A549 (cell line): Measurements from ENCODE around the gene EBF4. TPM values are rescaled to one million over a fixed set of nuclear protein-coding genes. Genes with fewer than 3 reads are reported as not detected.

ENCODE experiments used
- ATAC-seq, 2 experiments: fragments of 200-7000 bp in 1 of 2; fragments of >200 bp in 1 of 2; cut with Nextera tagmentation in 1 of 2; cut with Tn5 transposase in 1 of 2; 3 replicates each; pipeline versions ENCODE4 v1.8.0 to v1.9.1; 2018 to 2020; ENCODE audit warnings: mild to moderate bottlenecking in 1 of 2, moderate library complexity in 1 of 2
- CTCF ChIA-PET: fragments of 300-600 bp; sonication (Branson Sonifier 250); formaldehyde crosslinking; extraction: SDS; loops from one replicate; lab custom pipeline; 2021; ENCODE audit warnings: antibody characterized with exemption, inconsistent platforms; lab: Yijun Ruan, JAX
- POLR2A ChIA-PET: fragments of 350-600 bp; formaldehyde crosslinking; extraction: SDS; loops from one replicate; lab custom pipeline; 2021; ENCODE audit warnings: antibody characterized with exemption, inconsistent platforms; lab: Yijun Ruan, JAX
- DNase-seq, 2 experiments: peaks; one replicate each; pipeline versions ENCODE4 v3.0.0 to v3.0.0-alpha.2; 2011 to 2016; ENCODE audit warnings: low read depth in 1 of 2, low spot score in 1 of 2
- FAIRE-seq: peaks from 2 replicates; lab custom pipeline; 2011; peaks lifted over from hg19 to GRCh38; lab: Jason Lieb, UNC
- H3K27ac ChIP-seq, 2 experiments: fragments of >200 bp; sonication (Bioruptor Twin); formaldehyde crosslinking; 3 replicates each; pipeline ENCODE4 v1.5.1; 2016 to 2017
- H3K4me1 ChIP-seq: fragments of >200 bp; sonication (Bioruptor Twin); formaldehyde crosslinking; 3 replicates; pipeline ENCODE4 v1.6.1; 2016
- H3K4me2 ChIP-seq: fragments of >200 bp; sonication (Bioruptor Twin); formaldehyde crosslinking; 3 replicates; pipeline ENCODE4 v1.6.1; 2016
- H3K4me3 ChIP-seq: fragments of >200 bp; sonication (Bioruptor Twin); formaldehyde crosslinking; 3 replicates; pipeline ENCODE4 v1.5.1; 2016
- H3K9me3 ChIP-seq: fragments of >200 bp; sonication (Bioruptor Twin); formaldehyde crosslinking; 3 replicates; pipeline ENCODE4 v1.6.1; 2016
- CBX2 ChIP-seq: fragments of 200-600 bp; sonication (generic); IDR thresholded peaks from 2 replicates; pipeline ENCODE4 v1.6.1; 2016; ENCODE audit warnings: low read depth, mild to moderate bottlenecking, borderline replicate concordance
- CEBPB ChIP-seq, 2 experiments: fragments of >200 bp in 1 of 2; sonication (Bioruptor Twin) in 1 of 2; formaldehyde crosslinking in 1 of 2; IDR thresholded peaks; 2 replicates each; pipeline ENCODE4 v1.6.1; 2012 to 2016
- CHD4 ChIP-seq: fragments of 200-600 bp; sonication (generic); IDR thresholded peaks from 2 replicates; pipeline ENCODE4 v1.6.1; 2016; ENCODE audit warnings: antibody characterized with exemption, mild to moderate bottlenecking, borderline replicate concordance
- EHF ChIP-seq: fragments of 250-450 bp; sonication (Bioruptor Pico); IDR thresholded peaks from 2 replicates; pipeline ENCODE4 v1.5.0; 2020; ENCODE audit warnings: mild to moderate bottlenecking
- FOSL2 ChIP-seq, 2 experiments: fragments of 450-650 bp in 1 of 2; fragments of >200 bp in 1 of 2; sonication (Bioruptor Twin) in 1 of 2; formaldehyde crosslinking; IDR thresholded peaks; 2 replicates each; pipeline versions ENCODE4 v1.5.0 to v1.6.1; 2016 to 2020; ENCODE audit warnings: mild to moderate bottlenecking in 1 of 2, moderate library complexity in 1 of 2
- HDAC2 ChIP-seq: fragments of 200-600 bp; sonication (generic); IDR thresholded peaks from 2 replicates; pipeline ENCODE4 v1.6.1; 2016
- HEYL ChIP-seq: fragments of 250-450 bp; sonication (Bioruptor Pico); IDR thresholded peaks from 2 replicates; pipeline ENCODE4 v1.8.0; 2021; ENCODE audit warnings: mild to moderate bottlenecking, moderate library complexity
- HOXA7 ChIP-seq: fragments of 250-450 bp; sonication (Bioruptor Pico); IDR thresholded peaks from 2 replicates; pipeline ENCODE4 v1.5.0; 2020; ENCODE audit warnings: mild to moderate bottlenecking, moderate library complexity
- HOXB13 ChIP-seq: fragments of 250-450 bp; sonication (Bioruptor Pico); IDR thresholded peaks from 2 replicates; pipeline ENCODE4 v1.5.0; 2020; ENCODE audit warnings: low read depth, mild to moderate bottlenecking, moderate library complexity
- JUN ChIP-seq, 2 experiments: fragments of >200 bp; sonication (Bioruptor Twin); formaldehyde crosslinking; IDR thresholded peaks; 2 replicates in 1 of 2; 3 replicates in 1 of 2; pipeline ENCODE4 v1.6.1; 2016 to 2017
- KDM1A ChIP-seq: fragments of 200-600 bp; sonication (generic); IDR thresholded peaks from 2 replicates; pipeline ENCODE4 v1.6.1; 2016; ENCODE audit warnings: low read depth, mild to moderate bottlenecking
- NPAS2 ChIP-seq: fragments of 250-450 bp; sonication (Bioruptor Pico); IDR thresholded peaks from 2 replicates; pipeline ENCODE4 v1.8.0; 2022; ENCODE audit warnings: mild to moderate bottlenecking, moderate library complexity, borderline replicate concordance
- PHF8 ChIP-seq: fragments of 200-600 bp; sonication (generic); IDR thresholded peaks from 2 replicates; pipeline ENCODE4 v1.6.1; 2016; ENCODE audit warnings: low read depth, mild to moderate bottlenecking, antibody characterized with exemption, moderate library complexity, borderline replicate concordance
- RAD21 ChIP-seq, 2 experiments: fragments of >200 bp in 1 of 2; sonication (Bioruptor Twin) in 1 of 2; formaldehyde crosslinking in 1 of 2; IDR thresholded peaks in 1 of 2; conservative IDR thresholded peaks in 1 of 2; 2 replicates in 1 of 2; 3 replicates in 1 of 2; pipeline ENCODE4 v1.6.1; 2012 to 2018; ENCODE audit warnings: inconsistent platforms in 1 of 2
- TFCP2L1 ChIP-seq: fragments of 250-450 bp; sonication (Bioruptor Pico); IDR thresholded peaks from 2 replicates; pipeline ENCODE4 v1.5.0; 2021; ENCODE audit warnings: mild to moderate bottlenecking
- WGBS: methylation state at CpG from one replicate; pipeline ENCODE4 v1.1.6; 2017; ENCODE audit errors: missing lambda C conversion rate; 5-methylcytosine and 5-hydroxymethylcytosine counted together
- polyA plus RNA-seq, 4 experiments: library from polyadenylated mRNA; depleted of rRNA in 3 of 4; stranded (reverse); fragments of >200 nt; fragmentation: RNase III in 1 of 4; extraction: RNeasy Plus Mini Kit Qiagen cat#74134 plus additional on column Dnase treatment in 1 of 4; gene quantifications; 2 replicates in 3 of 4; 3 replicates in 1 of 4; pipeline ENCODE4 v1.2.3, GENCODE V29; 2011 to 2017
- TF ChIP-seq, protein P1 (sequence below): IDR thresholded peaks from 2 replicates; pipeline ENCODE4 v1.6.1; 2012
- TF ChIP-seq, protein P2 (sequence below): fragments of >200 bp; sonication (Bioruptor Twin); formaldehyde crosslinking; IDR thresholded peaks from 3 replicates; pipeline ENCODE4 v1.6.1; 2016

EBF4 gene
- polyA plus RNA-seq, 2 of the 4 experiments (the other 2 are of a cell fraction) = 2.2 to 3.2 TPM

DNA sequence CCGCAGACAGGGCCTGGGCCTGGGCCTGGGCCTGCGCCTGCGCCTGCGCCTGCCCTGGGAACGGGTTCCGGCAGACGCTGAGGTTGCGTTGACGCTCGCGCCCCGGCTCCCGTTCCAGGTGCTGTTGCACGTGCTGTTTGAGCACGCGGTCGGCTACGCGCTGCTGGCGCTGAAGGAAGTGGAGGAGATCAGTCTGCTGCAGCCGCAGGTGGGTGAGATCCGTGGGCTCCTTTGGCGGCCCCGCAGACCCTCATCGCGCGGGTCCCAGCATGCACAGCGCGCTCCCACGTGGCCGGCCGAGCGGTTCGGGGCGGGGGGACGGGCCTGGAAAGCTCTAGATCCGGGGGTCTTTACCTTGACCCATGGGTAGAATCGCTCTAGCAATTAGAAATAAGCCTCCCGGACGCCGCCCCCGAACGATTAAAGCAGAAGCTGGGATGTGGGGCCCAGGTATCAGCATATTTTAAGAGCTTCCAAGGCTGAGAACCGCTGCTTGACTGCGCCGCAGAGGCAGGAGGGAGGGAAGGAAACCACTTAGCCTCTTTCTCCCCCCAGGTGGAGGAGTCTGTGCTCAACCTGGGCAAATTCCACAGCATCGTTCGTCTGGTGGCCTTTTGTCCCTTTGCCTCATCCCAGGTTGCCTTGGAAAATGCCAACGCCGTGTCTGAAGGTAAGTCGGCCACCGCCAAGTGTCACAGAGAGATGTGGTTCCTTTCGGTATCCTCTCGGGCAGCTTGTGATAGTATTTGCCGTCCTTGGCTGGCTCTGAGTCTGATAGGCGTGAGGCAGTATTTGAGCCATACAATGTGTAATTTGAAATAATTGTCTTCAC, 39.6 kb upstream of the EBF4 start (continued):
- TF ChIP-seq FOSL2 (IDR thresholded peaks at IDR 0.05) = no peak
- TF ChIP-seq FOSL2 (CRISPR knock-in tag; IDR thresholded peaks at IDR 0.05) = peak; percentile 10; the same call in 1 of the 2 replicates
- 0 out of 2 replicates have a peak, but pooled peaks have one; percentile 50 for TF ChIP-seq HOXA7 (CRISPR knock-in tag)
- TF ChIP-seq TFCP2L1 (CRISPR knock-in tag) = 0 out of 2 replicates have a peak, but pooled peaks have one; percentile 51
- 0 out of 2 replicates have a peak, but pooled peaks have one; percentile 44 for TF ChIP-seq NPAS2 (CRISPR knock-in tag)
- TF ChIP-seq PHF8 = peak; percentile 97
- no peak for TF ChIP-seq KDM1A
- 0 out of 2 replicates have a peak, but pooled peaks have one; percentile 49 for TF ChIP-seq EHF (CRISPR knock-in tag)
- TF ChIP-seq JUN (IDR thresholded peaks at IDR 0.05) = peak in 1 of 2 experiments; percentile 79; a peak in 4 of 5 replicates
- TF ChIP-seq CHD4 = no peak
- TF ChIP-seq HOXB13 (CRISPR knock-in tag) = peak; percentile 63
- TF ChIP-seq HDAC2 = no peak
- TF ChIP-seq, protein P1, sequence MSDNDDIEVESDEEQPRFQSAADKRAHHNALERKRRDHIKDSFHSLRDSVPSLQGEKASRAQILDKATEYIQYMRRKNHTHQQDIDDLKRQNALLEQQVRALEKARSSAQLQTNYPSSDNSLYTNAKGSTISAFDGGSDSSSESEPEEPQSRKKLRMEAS = peak; percentile 99
- no peak for TF ChIP-seq RAD21 (conservative IDR thresholded peaks at IDR 0.05 in 1 of 2, IDR thresholded peaks at IDR 0.05 in 1 of 2)
- no peak for TF ChIP-seq CEBPB (IDR thresholded peaks at IDR 0.05)

DNA sequence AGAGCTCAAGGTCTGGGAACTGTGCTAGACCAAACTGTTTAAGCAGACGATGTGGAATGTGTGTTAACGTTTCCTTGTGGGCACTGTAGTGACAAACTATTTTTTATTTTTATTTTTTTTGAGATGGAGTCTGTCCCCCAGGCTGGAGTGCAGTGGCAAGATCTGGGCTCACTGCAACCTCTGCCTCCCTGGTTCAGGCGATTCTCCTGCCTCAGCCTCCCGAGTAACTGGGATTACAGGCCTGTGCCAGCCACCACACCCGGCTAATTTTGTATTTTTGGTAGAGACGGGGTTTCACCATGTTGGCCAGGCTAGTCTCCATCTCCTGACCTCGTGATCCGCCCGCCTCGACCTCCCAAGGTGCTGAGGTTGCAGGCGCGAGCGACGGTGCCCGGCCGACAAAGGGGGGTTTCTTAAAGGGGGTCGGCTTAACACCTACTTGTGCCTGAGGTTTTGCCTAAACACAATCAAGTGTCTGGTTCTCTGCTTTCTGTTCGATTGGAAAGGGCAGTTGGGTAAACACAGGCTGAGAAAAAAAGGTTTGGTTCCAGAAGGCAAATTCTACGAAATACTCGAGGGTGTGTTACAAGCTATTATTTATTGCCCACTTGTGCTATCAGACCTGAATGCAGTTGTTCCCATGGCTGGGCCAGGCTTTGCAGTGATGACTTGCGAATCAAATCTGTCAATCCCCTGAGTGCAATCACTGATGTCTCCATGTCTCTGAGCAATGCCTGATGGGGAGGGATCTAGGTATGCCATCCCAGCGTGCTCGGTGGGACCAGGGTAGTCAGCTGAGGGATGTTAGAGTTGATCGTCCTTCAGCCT, 38.8 kb upstream of the EBF4 start:
- Histone ChIP-seq H3K27ac (peak overlapping the region; percentile 95 to 96), H3K4me3 (peak overlapping the region; percentile 78), H3K4me2 (peak overlapping the region; percentile 98), H3K9me3 (no peaks in the 10 kb centered on the region), H3K4me1 (peaks cover 34% of the 10 kb centered on the region)
- POLR2A ChIA-PET = interaction anchor here (1.5 to 2.8 kb wide), 5 partner anchors 10 to 551 kb away, joined by 5 to 50 read pairs (median 11); partner anchors contain the start of genes IDH3B and SNRPB
- no peak for ATAC-seq
- FAIRE-seq = no peak
- WGBS = 7% methylated on average over 24 of the region's 24 CpGs
- CTCF ChIA-PET = interaction anchor here (0.8 to 13.5 kb wide), 6 partner anchors 9 to 129 kb away, joined by 3 to 165 read pairs (median 5); partner anchors contain the start of gene IDH3B
- no peak for DNase-seq
- TF ChIP-seq, protein P2, sequence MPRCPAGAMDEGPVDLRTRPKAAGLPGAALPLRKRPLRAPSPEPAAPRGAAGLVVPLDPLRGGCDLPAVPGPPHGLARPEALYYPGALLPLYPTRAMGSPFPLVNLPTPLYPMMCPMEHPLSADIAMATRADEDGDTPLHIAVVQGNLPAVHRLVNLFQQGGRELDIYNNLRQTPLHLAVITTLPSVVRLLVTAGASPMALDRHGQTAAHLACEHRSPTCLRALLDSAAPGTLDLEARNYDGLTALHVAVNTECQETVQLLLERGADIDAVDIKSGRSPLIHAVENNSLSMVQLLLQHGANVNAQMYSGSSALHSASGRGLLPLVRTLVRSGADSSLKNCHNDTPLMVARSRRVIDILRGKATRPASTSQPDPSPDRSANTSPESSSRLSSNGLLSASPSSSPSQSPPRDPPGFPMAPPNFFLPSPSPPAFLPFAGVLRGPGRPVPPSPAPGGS = 0 out of 3 replicates have a peak, but pooled peaks have one; percentile 4
- TF ChIP-seq HEYL (CRISPR knock-in tag) = no peak

DNA sequence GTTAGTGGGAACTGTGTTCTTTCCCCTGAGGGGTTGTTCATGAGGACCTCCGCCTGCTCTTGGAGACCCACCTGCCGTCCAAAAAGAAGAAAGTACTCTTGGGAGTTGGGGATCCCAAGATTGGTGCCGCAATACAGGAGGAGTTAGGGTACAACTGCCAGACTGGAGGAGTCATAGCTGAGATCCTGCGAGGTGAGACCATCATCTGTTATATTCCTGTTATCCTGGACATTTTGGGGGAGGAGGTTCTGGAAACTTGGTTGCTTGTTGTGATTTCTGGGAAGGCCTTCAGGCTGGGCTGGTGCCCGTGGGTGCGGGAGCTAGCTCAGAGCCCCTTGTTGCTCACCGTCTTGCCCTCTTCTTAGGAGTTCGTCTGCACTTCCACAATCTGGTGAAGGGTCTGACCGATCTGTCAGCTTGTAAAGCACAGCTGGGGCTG, 38.2 kb upstream of the EBF4 start:
- peak overlapping the region; percentile 78 for H3K4me3 ChIP-seq
- H3K4me2 ChIP-seq = peak overlapping the region; percentile 98
- peak; percentile 32 for FAIRE-seq
- no peak for DNase-seq
- no peak for TF ChIP-seq RAD21 (conservative IDR thresholded peaks at IDR 0.05 in 1 of 2, IDR thresholded peaks at IDR 0.05 in 1 of 2)
- no peak for TF ChIP-seq CBX2
- H3K9me3 ChIP-seq = no peaks in the 10 kb centered on the region
- 57% methylated on average over 9 of the region's 9 CpGs for WGBS
- no peak for ATAC-seq
- H3K27ac ChIP-seq = peak overlapping the region; percentile 95 to 96; a peak in 5 of 6 replicates
- CTCF ChIA-PET = interaction anchor here (1.1 to 13.5 kb wide), 8 partner anchors 7 to 130 kb away, joined by 3 to 165 read pairs (median 6); partner anchors contain the start of gene IDH3B
- POLR2A ChIA-PET = interaction anchor here (1.7 kb wide), 1 partner anchor 10 kb away, joined by 11 read pairs; the partner anchor contains the start of gene IDH3B
- peaks cover 34% of the 10 kb centered on the region for H3K4me1 ChIP-seq
